Keratinocyte (primary cell): ENCODE data around the gene ZDHHC6.

Experiments
- CTCF ChIP-seq, 3 experiments: IDR thresholded peaks in 1 of 3; conservative IDR thresholded peaks in 1 of 3; optimal IDR thresholded peaks in 1 of 3; 2 replicates in 2 of 3; 3 replicates in 1 of 3; pipeline versions ENCODE3 to v1.5.1; 2011; ENCODE audit warnings: low read length in 3 of 3, mild to moderate bottlenecking in 3 of 3, moderate library complexity in 2 of 3, control low read depth in 1 of 3, inconsistent platforms in 1 of 3; ENCODE audit not compliant: insufficient read depth in 2 of 3; ENCODE audit errors: extremely low read depth in 1 of 3
- EZH2 ChIP-seq: IDR thresholded peaks from one replicate; pipeline ENCODE4 v1.6.1; 2012; ENCODE audit warnings: inconsistent platforms, mild to moderate bottlenecking, low read length, moderate library complexity

GRCh38 chr10:112446055-112446854 is 459 bp downstream of the ZDHHC6 start:
- TF ChIP-seq EZH2 = no peak
- TF ChIP-seq CTCF (optimal IDR thresholded peaks at IDR 0.05 in 1 of 3, IDR thresholded peaks at IDR 0.05 in 1 of 3, conservative IDR thresholded peaks at IDR 0.05 in 1 of 3; ENCODE audit: extremely low read depth in 1 of 3, insufficient read depth in 2 of 3, low read length in 3 of 3) = no peak
